BE2C (cell line): Measurements from ENCODE around the gene STIM1.
A peak's percentile ranks its signal among the peaks of the same experiment; 100 is the strongest.

Source experiments
- DNase-seq: peaks from one replicate; pipeline ENCODE4 v3.0.0-alpha.2; 2020
- H3K27me3 ChIP-seq: fragments of 250-450 bp; sonication (Bioruptor Pico); 2 replicates; pipeline ENCODE4 v1.5.1; 2020; ENCODE audit warnings: mild to moderate bottlenecking
- H3K36me3 ChIP-seq: fragments of 250-450 bp; sonication (Bioruptor Pico); 2 replicates; pipeline ENCODE4 v1.5.1; 2020; ENCODE audit warnings: mild to moderate bottlenecking
- H3K4me1 ChIP-seq: fragments of 250-450 bp; sonication (Bioruptor Pico); 2 replicates; pipeline ENCODE4 v1.5.1; 2020
- H3K4me3 ChIP-seq: 2 replicates; pipeline ENCODE4 v1.5.1; 2011; ENCODE audit warnings: low read depth, low read length
- H3K9me3 ChIP-seq: fragments of 250-450 bp; sonication (Bioruptor Pico); 2 replicates; pipeline ENCODE4 v1.5.1; 2020
- TF ChIP-seq, protein P1 (sequence below): IDR thresholded peaks from 2 replicates; pipeline ENCODE4 v1.5.1; 2012; ENCODE audit warnings: mild to moderate bottlenecking, low read depth, low read length

Gene STIM1

DNA sequence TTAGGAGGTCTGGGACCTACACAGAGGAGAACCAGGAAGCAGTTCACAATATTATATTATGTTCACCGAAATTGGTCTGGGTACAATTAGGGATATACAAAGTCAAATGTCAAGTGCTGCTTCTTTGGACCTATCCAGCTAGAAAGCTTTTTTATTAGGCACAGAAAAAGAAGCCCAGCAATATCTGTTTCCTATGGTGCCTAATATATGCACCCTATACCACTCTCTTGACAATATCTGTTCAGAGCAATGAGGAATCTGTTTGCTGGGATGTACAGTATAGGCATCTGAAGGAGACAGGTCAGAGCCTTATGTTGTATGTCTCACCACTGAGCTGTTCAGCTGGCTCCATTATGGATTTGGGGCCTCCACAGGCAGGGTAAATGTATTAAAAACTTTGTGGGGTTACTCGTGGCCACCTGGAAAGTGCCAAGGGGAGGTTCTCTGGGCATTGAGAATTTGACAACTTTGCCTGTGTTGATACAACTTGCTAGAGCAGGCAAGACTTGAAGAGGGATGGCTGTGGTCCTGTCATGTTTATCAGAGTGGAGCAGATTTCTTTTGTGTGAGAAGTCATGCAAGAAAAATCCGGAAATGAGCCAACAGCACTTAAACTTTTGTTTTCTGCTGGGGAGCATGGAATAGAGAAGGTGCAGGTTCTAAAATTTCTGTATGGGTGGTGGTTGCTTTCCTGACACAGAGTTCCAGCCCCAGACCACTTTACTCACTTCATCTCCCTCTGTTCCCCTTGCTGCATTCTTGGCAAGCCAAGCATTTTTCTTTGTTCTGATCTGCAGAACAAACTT, 10.1 kb downstream of the STIM1 start:
- no peak for DNase-seq
- Histone ChIP-seq H3K27me3 (no peaks in the 10 kb centered on the region), H3K9me3 (no peaks in the 10 kb centered on the region), H3K36me3 (no peaks in the 10 kb centered on the region), H3K4me3 (no peak overlapping the region), H3K4me1 (peaks cover 4% of the 10 kb centered on the region)
- TF ChIP-seq, protein P1, sequence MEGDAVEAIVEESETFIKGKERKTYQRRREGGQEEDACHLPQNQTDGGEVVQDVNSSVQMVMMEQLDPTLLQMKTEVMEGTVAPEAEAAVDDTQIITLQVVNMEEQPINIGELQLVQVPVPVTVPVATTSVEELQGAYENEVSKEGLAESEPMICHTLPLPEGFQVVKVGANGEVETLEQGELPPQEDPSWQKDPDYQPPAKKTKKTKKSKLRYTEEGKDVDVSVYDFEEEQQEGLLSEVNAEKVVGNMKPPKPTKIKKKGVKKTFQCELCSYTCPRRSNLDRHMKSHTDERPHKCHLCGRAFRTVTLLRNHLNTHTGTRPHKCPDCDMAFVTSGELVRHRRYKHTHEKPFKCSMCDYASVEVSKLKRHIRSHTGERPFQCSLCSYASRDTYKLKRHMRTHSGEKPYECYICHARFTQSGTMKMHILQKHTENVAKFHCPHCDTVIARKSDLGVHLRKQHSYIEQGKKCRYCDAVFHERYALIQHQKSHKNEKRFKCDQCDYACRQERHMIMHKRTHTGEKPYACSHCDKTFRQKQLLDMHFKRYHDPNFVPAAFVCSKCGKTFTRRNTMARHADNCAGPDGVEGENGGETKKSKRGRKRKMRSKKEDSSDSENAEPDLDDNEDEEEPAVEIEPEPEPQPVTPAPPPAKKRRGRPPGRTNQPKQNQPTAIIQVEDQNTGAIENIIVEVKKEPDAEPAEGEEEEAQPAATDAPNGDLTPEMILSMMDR, result no peak

DNA sequence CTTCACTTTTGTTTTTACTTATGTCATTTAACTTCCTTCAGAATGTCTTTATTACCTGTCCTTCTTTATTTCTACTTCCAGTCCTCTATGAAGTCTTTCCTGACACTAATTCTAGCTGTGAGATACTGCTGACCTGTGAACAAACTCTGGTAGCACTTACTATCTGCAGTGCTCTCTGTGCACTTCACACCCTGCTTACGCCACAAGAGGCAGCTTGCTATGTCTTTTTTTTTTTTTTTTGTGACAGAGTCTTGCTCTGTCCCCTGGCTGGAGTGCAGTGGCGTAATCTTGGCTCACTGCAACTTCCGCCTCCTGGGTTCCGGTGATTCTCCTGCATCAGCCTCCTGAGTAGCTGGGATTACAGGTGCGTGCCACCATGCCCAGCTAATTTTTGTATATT, 10.7 kb downstream of the STIM1 start:
- Histone ChIP-seq H3K4me1 (peaks cover 4% of the 10 kb centered on the region), H3K36me3 (no peaks in the 10 kb centered on the region), H3K4me3 (no peak overlapping the region), H3K9me3 (no peaks in the 10 kb centered on the region), H3K27me3 (no peaks in the 10 kb centered on the region)
- no peak for DNase-seq
- TF ChIP-seq, protein P1, result no peak

DNA sequence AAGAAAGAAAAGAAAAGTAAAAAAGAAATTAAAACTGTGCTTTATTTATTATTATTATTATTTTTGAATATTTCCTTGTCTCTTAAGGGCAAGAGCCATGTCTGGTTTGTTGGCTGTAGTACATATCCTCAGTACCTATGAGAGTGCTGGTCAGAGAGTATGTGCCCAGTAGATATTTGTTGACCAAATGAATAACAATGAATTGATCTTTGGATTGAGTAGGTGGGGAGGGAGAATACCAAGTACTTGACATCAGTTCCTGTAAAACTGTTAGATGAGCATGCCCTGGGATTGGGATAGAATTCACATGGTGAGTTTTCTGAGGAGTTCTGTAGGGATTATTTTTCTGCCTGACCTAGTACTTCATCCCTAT, 11.4 kb downstream of the STIM1 start:
- Histone ChIP-seq H3K4me3 (no peak overlapping the region), H3K27me3 (no peaks in the 10 kb centered on the region), H3K9me3 (no peaks in the 10 kb centered on the region), H3K36me3 (no peaks in the 10 kb centered on the region), H3K4me1 (peaks cover 4% of the 10 kb centered on the region)
- TF ChIP-seq, protein P1, result no peak
- no peak for DNase-seq

DNA sequence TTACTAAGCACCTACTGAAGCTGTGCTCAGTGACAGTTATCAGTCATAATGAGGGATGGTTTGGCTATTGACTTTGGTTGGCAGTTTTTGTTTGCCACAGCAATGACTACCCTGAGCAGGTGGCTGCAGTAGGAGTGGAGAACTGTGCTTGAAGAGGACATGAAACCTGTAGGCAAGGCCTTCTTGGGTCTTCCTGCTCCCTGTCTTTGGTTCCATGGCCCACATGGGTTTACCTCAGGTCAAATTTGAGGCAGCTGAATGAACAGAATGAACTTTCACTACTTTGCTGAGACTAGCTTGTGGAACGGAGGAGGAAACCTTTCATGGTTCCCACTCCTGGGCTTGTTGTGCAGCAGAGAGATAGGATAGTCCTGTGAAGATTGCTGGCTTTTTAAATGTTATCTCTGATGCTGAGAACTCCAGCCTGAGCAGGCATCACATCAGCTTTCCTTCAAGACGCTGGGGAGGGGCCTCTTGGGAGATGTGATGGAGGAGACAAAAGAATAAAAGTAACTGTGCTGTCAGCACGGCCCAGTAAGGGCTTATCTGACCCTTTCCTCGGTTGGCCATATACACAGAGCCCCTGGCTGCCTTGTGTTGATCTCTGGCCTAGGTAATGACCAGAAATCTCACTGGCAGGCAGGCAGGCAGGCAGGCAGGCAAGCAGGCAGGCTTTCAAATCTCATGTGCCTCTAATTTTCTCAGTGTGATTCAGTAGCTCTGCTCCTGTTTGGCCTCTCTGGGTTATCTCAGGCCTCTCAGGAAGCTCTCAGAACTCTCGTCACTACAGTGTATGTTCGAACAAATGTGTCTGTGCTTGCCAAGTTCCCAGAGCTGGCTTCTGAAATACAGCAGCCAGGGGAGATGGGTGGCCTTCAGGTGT, 12.0 kb downstream of the STIM1 start:
- TF ChIP-seq, protein P1, result no peak
- peaks cover 4% of the 10 kb centered on the region for H3K4me1 ChIP-seq
- no peak overlapping the region for H3K4me3 ChIP-seq
- no peaks in the 10 kb centered on the region for H3K27me3 ChIP-seq
- DNase-seq, result peak; percentile 34
- H3K9me3 ChIP-seq, result no peaks in the 10 kb centered on the region
- no peaks in the 10 kb centered on the region for H3K36me3 ChIP-seq

DNA sequence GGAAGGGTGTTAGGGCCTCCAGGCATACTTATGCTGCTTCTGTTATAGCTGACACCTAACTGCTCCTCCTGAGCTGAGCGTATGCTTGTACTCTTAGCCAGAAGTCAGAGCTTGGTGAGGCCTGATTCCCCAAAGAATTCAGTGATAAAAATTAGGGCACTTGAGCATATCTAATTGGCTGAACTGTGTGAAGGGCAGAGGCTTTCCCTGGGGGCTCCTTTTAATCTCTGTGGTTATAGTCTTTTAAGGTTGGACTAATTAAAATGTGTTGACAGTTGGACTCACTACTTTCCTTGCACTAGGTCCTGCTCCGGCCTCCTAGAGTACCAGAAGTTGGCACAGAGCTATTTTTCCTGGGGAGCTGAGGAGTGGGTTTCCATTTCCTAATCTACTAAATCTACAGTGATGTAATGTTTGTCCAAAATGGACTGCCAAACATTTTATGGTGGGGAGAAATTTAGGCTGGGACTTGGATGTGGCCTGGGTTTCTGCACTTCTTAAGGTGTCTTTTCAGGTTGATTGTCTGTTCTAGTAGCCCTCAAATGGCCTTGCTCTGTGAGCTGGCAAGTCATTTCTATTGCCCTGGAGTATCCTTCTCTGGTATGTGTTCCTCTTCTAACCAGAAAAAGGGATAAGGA, 18.4 kb downstream of the STIM1 start:
- no peaks in the 10 kb centered on the region for H3K36me3 ChIP-seq
- no peaks in the 10 kb centered on the region for H3K9me3 ChIP-seq
- H3K4me3 ChIP-seq, result no peak overlapping the region
- DNase-seq, result no peak
- TF ChIP-seq, protein P1, result no peak
- no peaks in the 10 kb centered on the region for H3K27me3 ChIP-seq
- no peaks in the 10 kb centered on the region for H3K4me1 ChIP-seq
